Lung (tissue), 12 donors: ENCODE results near the gene POR. TPM values are rescaled to one million over a fixed set of nuclear protein-coding genes. Genes with fewer than 3 reads are reported as not detected.
"Not testable (repeated sequence)": the region's sequence is repeated elsewhere in the genome, so short reads cannot be mapped to it uniquely, and the experiment has no call there.

ENCODE experiments used
- ATAC-seq: fragments of 200-7000 bp; cut with Tn5 transposase; one replicate; pipeline ENCODE4 v1.9.1; 2020; ENCODE audit warnings: moderate number of reproducible peaks; ENCODE audit not compliant: insufficient read depth, low FRiP score
- DNase-seq, 3 donors: peaks; one replicate each; pipeline ENCODE4 v3.0.0-alpha.2; 2013 to 2017
- H3K27ac ChIP-seq, 2 donors: one replicate each; pipeline ENCODE4 v1.5.1; 2013; ENCODE audit warnings: mild to moderate bottlenecking in 2 of 2, moderate library complexity in 2 of 2, control low read depth in 1 of 2, inconsistent platforms in 1 of 2, low read depth in 1 of 2, low read length in 1 of 2
- H3K27me3 ChIP-seq, 3 donors: one replicate each; pipeline ENCODE4 v1.5.1; 2013; ENCODE audit warnings: low read length in 2 of 3; ENCODE audit not compliant: control insufficient read depth in 3 of 3, insufficient read depth in 3 of 3
- H3K36me3 ChIP-seq, 4 donors: one replicate each; pipeline ENCODE4 v1.5.1; 2013; ENCODE audit warnings: low read length in 4 of 4, mild to moderate bottlenecking in 1 of 4, moderate library complexity in 1 of 4; ENCODE audit not compliant: control insufficient read depth in 4 of 4, insufficient read depth in 4 of 4
- H3K4me1 ChIP-seq, 5 donors: one replicate each; pipeline ENCODE4 v1.5.1; 2013; ENCODE audit warnings: low read length in 5 of 5, mild to moderate bottlenecking in 2 of 5, moderate library complexity in 1 of 5; ENCODE audit not compliant: control insufficient read depth in 5 of 5, insufficient read depth in 5 of 5
- H3K4me3 ChIP-seq: one replicate; pipeline ENCODE4 v1.5.1; 2013; ENCODE audit warnings: mild to moderate bottlenecking, control low read depth, moderate library complexity
- H3K9ac ChIP-seq, 2 donors: one replicate each; pipeline ENCODE4 v1.5.1; 2013; ENCODE audit warnings: low read length in 2 of 2, control low read depth in 1 of 2; ENCODE audit not compliant: insufficient read depth in 1 of 2
- H3K9me3 ChIP-seq, 4 donors: one replicate each; pipeline ENCODE4 v1.5.1; 2013; ENCODE audit warnings: low read length in 3 of 4, mild to moderate bottlenecking in 1 of 4, moderate library complexity in 1 of 4; ENCODE audit not compliant: control insufficient read depth in 4 of 4, insufficient read depth in 3 of 4
- CTCF ChIP-seq: IDR thresholded peaks from 2 replicates; pipeline ENCODE4 v1.5.1; 2012; ENCODE audit warnings: mild to moderate bottlenecking; ENCODE audit errors: control extremely low read depth, extremely low read depth
- WGBS, 2 donors: extraction: QIAGEN DNeasy Blood & Tissue Kit; methylation state at CpG; one replicate each; pipeline ENCODE4 v1.1.7; 2013; 5-methylcytosine and 5-hydroxymethylcytosine counted together
- polyA plus RNA-seq, 2 donors: library from polyadenylated mRNA; stranded (reverse); fragments of 200-250 nt; gene quantifications; one replicate each; pipeline ENCODE4 v1.2.1, GENCODE V29; 2013
- total RNA-seq, 2 donors: library from RNA; depleted of rRNA in 1 of 2; stranded (reverse); fragments of >200 nt in 1 of 2; gene quantifications; one replicate each; pipeline ENCODE4 v1.2.1, GENCODE V29; 2014 to 2021
- donor health status: control.
- donor health status: control.
- donor health status: Bipolar disorder and iron deficiency.
- donor health status: healthy.
- donor health status: DM: yes; HTN: yes; CAD: no.

The POR gene
- total and polyA plus RNA-seq, 4 donors = 111 to 305 (median 264) TPM

GRCh38 chr7:76009672-76010600 lies 95.0 kb downstream of the POR start:
- no peaks in the 10 kb centered on the region for H3K27me3 ChIP-seq
- H3K4me1 ChIP-seq = peaks cover 0 to 15% (median 4%) of the 10 kb centered on the region in 5 donors
- no peak for ATAC-seq
- peaks cover 0 to 7% (median 2%) of the 10 kb centered on the region in 4 donors for H3K36me3 ChIP-seq
- H3K27ac ChIP-seq = peak overlapping the region in 1 of 2 donors; percentile 41
- WGBS, 2 donors = 83 to 85% methylated on average over 11 of the region's 11 CpGs
- H3K9ac ChIP-seq = no peak overlapping the region
- no peak overlapping the region for H3K4me3 ChIP-seq
- DNase-seq = no peak
- no peak for TF ChIP-seq CTCF
- no peaks in the 10 kb centered on the region for H3K9me3 ChIP-seq

GRCh38 chr7:76011442-76011861 lies 96.5 kb downstream of the POR start:
- no peaks in the 10 kb centered on the region for H3K9me3 ChIP-seq
- DNase-seq = peak; percentile 67 to 81 (median 75)

GRCh38 chr7:76016191-76016947 lies 101.4 kb downstream of the POR start:
- no peak overlapping the region for H3K9ac ChIP-seq
- peaks cover 0 to 6% (median 0%) of the 10 kb centered on the region in 5 donors for H3K4me1 ChIP-seq
- no peaks in the 10 kb centered on the region for H3K27me3 ChIP-seq
- DNase-seq (no peak), ATAC-seq (no peak)
- no peaks in the 10 kb centered on the region for H3K9me3 ChIP-seq
- no peak overlapping the region for H3K4me3 ChIP-seq
- TF ChIP-seq CTCF = no peak
- whole genome bisulfite sequencing, 2 donors = 91 to 95% methylated on average over 13 of the region's 13 CpGs
- H3K27ac ChIP-seq = no peak overlapping the region
- H3K36me3 ChIP-seq = peaks cover 2 to 8% (median 5%) of the 10 kb centered on the region in 4 donors

More at GRCh38 chr7:76011442-76011861, 96.5 kb downstream of the POR start:
- peak overlapping the region in 1 of 2 donors; percentile 0 for H3K27ac ChIP-seq
- H3K4me3 ChIP-seq = no peak overlapping the region
- H3K4me1 ChIP-seq = peaks cover 0 to 15% (median 4%) of the 10 kb centered on the region in 5 donors
- no peaks in the 10 kb centered on the region for H3K27me3 ChIP-seq
- no peak for ATAC-seq
- H3K36me3 ChIP-seq = peaks cover 0 to 7% (median 2%) of the 10 kb centered on the region in 4 donors
- 52 to 72% methylated on average over 8 of the region's 8 CpGs for WGBS, 2 donors
- TF ChIP-seq CTCF = no peak
- H3K9ac ChIP-seq = peak overlapping the region; percentile 16 to 33

GRCh38 chr7:76018520-76018919 lies 103.6 kb downstream of the POR start:
- not testable (repeated sequence) for H3K4me3 ChIP-seq, H3K27ac ChIP-seq, H3K4me1 ChIP-seq, H3K27me3 ChIP-seq, H3K9ac ChIP-seq, DNase-seq, ATAC-seq, H3K9me3 ChIP-seq
- peaks cover 6 to 13% (median 10%) of the 10 kb centered on the region in 4 donors for H3K36me3 ChIP-seq
- WGBS, 2 donors = 99% methylated on average over 4 of the region's 4 CpGs
